Muscle of leg (tissue), 11 donors: ENCODE results near the gene SIK1. TPM values are rescaled to one million over a fixed set of nuclear protein-coding genes. Genes with fewer than 3 reads are reported as not detected.

ENCODE experiments used
- DNase-seq: peaks from one replicate; pipeline ENCODE4 v3.0.0; 2013
- H3K27ac ChIP-seq: one replicate; pipeline ENCODE4 v1.5.1; 2013; ENCODE audit warnings: mild to moderate bottlenecking, low read length, control low read depth
- H3K27me3 ChIP-seq: one replicate; pipeline ENCODE4 v1.6.1; 2013; ENCODE audit warnings: low read length; ENCODE audit not compliant: control insufficient read depth, insufficient read depth
- H3K36me3 ChIP-seq: one replicate; pipeline ENCODE4 v1.6.1; 2013; ENCODE audit warnings: low read length; ENCODE audit not compliant: control insufficient read depth, insufficient read depth
- H3K4me1 ChIP-seq: one replicate; pipeline ENCODE4 v1.6.1; 2013; ENCODE audit warnings: low read length; ENCODE audit not compliant: control insufficient read depth, insufficient read depth
- H3K4me3 ChIP-seq: one replicate; pipeline ENCODE4 v1.5.1; 2013; ENCODE audit warnings: low read length, control low read depth
- H3K9me3 ChIP-seq: replicated peaks from 2 replicates; pipeline ENCODE4 v1.6.1; 2013; ENCODE audit warnings: low read depth, low read length; ENCODE audit not compliant: control insufficient read depth
- WGBS: methylation state at CpG from one replicate; pipeline ENCODE4 v1.1.5; 2013; ENCODE audit warnings: missing lambda C conversion rate; ENCODE audit not compliant: insufficient coverage; 5-methylcytosine and 5-hydroxymethylcytosine counted together
- polyA plus RNA-seq, 8 donors: library from polyadenylated mRNA; unstranded; fragments of 120-200 nt; gene quantifications; one replicate each; pipeline versions ENCODE4 v1.2.1 to v1.2.3, GENCODE V29; 2013; ENCODE audit warnings: inconsistent platforms in 1 of 8, low replicate concordance in 1 of 8; ENCODE audit not compliant: insufficient read length in 8 of 8, insufficient read depth in 1 of 8
- total RNA-seq: library from RNA; stranded (reverse); fragments of 120-200 nt; gene quantifications from one replicate; pipeline ENCODE4 v1.2.4, GENCODE V29; 2013

The SIK1 gene
- total and polyA plus RNA-seq, 9 donors: 0.66 to 6.8 (median 2.1) TPM; not detected in 1

GRCh38 chr21:43367859-43368258 is 59.1 kb downstream of the SIK1 start:
- Histone ChIP-seq H3K4me1 (peaks cover 62% of the 10 kb centered on the region), H3K27me3 (peaks cover 4% of the 10 kb centered on the region), H3K27ac (no peak overlapping the region), H3K4me3 (no peak overlapping the region), H3K9me3 (no peaks in the 10 kb centered on the region), H3K36me3 (no peaks in the 10 kb centered on the region)
- WGBS: 79% methylated on average over 3 of the region's 4 CpGs
- no peak for DNase-seq

- H3K27ac ChIP-seq: no peak overlapping the region
- H3K36me3 ChIP-seq: no peaks in the 10 kb centered on the region
- 31% methylated on average over 16 of the region's 16 CpGs for WGBS
- H3K4me3 ChIP-seq: no peak overlapping the region
- DNase-seq: peak; percentile 78
- H3K9me3 ChIP-seq: no peaks in the 10 kb centered on the region
- H3K4me1 ChIP-seq: peaks cover 66% of the 10 kb centered on the region
- peaks cover 4% of the 10 kb centered on the region for H3K27me3 ChIP-seq
Observed at GRCh38 chr21:43367296-43367695, 59.6 kb downstream of the SIK1 start.

DNA sequence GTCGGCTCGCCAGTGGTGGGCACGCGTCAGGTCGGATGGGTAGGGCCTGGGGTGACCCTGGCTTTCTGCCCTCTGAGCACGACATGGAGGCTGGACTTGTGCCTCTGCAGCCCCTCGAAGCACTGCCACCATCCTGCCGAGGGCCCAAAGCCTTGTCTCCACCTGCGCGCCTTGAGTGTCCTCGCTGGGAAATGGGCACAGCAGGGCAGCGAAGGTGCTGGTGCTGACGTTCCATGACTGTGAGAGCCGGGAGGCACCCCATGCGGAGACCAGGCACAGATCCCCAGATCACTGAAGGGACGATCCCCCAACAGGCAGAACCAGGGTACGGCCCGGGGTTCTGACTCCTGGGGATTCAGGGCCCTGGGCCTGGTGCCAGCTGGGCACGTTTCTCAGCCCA is 60.3 kb downstream of the SIK1 start:
- Histone ChIP-seq H3K9me3 (no peaks in the 10 kb centered on the region), H3K4me1 (peaks cover 72% of the 10 kb centered on the region), H3K27me3 (peaks cover 4% of the 10 kb centered on the region), H3K4me3 (no peak overlapping the region), H3K27ac (no peak overlapping the region), H3K36me3 (no peaks in the 10 kb centered on the region)
- no peak for DNase-seq
- 87% methylated on average over 19 of the region's 19 CpGs for WGBS

- Histone ChIP-seq H3K4me1 (peaks cover 80% of the 10 kb centered on the region), H3K27ac (no peak overlapping the region), H3K27me3 (peaks cover 4% of the 10 kb centered on the region), H3K9me3 (no peaks in the 10 kb centered on the region), H3K4me3 (no peak overlapping the region), H3K36me3 (no peaks in the 10 kb centered on the region)
- WGBS: 92% methylated on average over 9 of the region's 20 CpGs
- DNase-seq: no peak
Observed at GRCh38 chr21:43365611-43366426, 61.1 kb downstream of the SIK1 start.

DNA sequence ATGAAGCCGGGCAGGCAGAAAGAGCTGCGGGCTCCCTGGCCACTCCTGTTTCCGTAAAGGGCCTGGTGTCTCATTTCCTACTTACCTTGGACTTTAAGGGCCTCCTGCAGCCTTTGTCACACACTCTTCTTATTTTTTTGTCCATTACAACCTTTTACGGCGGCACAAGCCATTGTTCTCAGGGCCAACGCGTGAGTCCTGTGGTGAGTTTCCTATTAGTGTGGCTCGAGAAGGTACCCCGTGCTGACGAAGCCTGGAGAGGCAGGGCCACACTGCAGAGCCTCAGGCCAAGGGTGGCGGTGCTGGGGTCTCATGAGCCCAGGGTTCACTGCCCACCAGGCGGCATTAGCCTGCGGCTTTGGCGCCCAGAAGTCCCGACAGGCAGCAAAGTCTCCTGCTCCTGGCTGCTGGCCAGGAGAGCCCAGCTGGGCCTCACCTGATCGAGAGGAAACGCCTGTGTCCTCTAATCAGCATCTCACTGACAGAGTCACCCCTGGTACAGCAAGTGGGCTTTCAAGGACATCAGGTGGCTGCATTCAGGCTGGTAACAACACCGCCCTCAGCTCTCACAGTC is 62.0 kb downstream of the SIK1 start:
- H3K27ac ChIP-seq: no peak overlapping the region

More for the DNA sequence above, 62.0 kb downstream of the SIK1 start:
- no peak overlapping the region for H3K4me3 ChIP-seq
- H3K27me3 ChIP-seq: peaks cover 4% of the 10 kb centered on the region
- DNase-seq: no peak
- no peaks in the 10 kb centered on the region for H3K36me3 ChIP-seq
- peaks cover 80% of the 10 kb centered on the region for H3K4me1 ChIP-seq
- H3K9me3 ChIP-seq: no peaks in the 10 kb centered on the region
- 74% methylated on average over 13 of the region's 18 CpGs for WGBS

Other genes starting within 250 kb of the SIK1 start
- gene HSF2BP, start 232.4 kb upstream of the SIK1 start, total RNA-seq: 1.2 TPM
- gene HSF2BP, start 232.4 kb upstream of the SIK1 start, polyA plus RNA-seq: 1 to 10 TPM in 2 of 8 donors, under 1 TPM in 6; 0.68 to 1.1 (median 0.88) TPM
- gene RRP1B, start 232.4 kb upstream of the SIK1 start, total RNA-seq: 17.9 TPM
- 10 to 100 TPM; 22.1 to 29.5 (median 26.5) TPM for gene RRP1B, start 232.4 kb upstream of the SIK1 start, polyA plus RNA-seq